ENCODE data around the gene JMJD1C.

JMJD1C gene

DNA sequence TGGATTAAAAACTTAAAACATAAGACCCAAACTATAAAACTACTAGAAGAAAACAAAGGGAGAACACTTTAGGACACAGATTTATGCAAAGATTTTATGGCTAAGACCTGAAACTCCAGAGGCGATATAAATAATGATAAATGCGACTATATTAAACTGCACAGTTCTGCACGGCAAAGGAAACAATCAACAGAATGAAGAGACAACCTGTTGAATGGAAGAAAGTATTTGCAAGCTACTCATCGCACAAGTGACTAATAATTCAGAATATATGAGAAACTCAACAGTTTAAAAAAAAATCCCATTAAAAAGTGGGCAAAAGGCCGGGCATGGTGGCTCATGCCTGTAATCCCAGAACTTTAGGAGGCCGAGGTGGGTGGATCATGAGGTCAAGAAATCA lies 73.6 kb downstream of the JMJD1C start:
- no peaks in the 10 kb centered on the region for H3K27me3 ChIP-seq
- H3K4me3 ChIP-seq (ENCODE audit: low read depth, low read length) = no peak overlapping the region
- DNase-seq = no peak
- no peaks in the 10 kb centered on the region for H3K9me3 ChIP-seq
- TF ChIP-seq CTCF (IDR thresholded peaks at IDR 0.05; ENCODE audit: low read depth, low read length) = no peak
- no peaks in the 10 kb centered on the region for H3K4me1 ChIP-seq
- H3K36me3 ChIP-seq = no peaks in the 10 kb centered on the region

DNA sequence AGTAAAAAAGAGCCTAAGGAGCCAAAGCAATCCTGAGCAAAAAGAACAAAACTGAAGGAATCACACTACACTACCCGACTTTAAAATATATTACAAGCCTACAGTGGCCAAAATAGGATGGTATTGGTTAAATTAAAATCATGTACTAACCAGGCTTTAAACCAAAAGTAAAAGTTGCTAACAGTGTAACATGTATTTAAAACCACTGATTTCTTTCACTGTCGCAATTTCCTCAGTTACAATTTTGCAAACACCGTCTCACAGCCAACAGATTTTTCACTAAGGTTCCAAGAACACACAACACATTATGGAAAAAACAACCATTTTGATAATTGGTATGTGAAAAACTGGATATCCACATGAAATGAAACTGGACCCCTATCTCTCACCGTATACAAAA lies 74.0 kb downstream of the JMJD1C start:
- no peak for DNase-seq
- no peaks in the 10 kb centered on the region for H3K27me3 ChIP-seq
- TF ChIP-seq CTCF (IDR thresholded peaks at IDR 0.05; ENCODE audit: low read depth, low read length) = no peak

DNA sequence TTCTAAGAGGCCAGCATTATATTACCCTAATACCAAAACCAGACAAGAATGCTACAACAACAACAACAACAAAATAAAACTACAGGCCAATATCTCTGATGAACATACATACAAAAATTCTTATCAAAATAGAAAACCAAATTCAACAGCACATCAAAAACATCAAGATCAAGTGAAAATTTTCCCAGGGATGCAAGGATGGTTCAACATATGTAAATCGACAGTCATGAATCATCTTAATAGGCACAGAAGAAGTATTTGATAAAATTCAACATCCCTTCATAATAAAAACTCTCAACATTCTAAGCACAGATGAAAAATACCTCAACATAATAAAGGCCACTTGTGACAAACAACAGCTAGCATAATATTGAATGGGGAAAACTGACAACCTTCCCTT lies 75.3 kb downstream of the JMJD1C start:
- TF ChIP-seq CTCF (IDR thresholded peaks at IDR 0.05; ENCODE audit: low read depth, low read length) = no peak
- Histone ChIP-seq H3K4me3 (ENCODE audit: low read depth, low read length) (no peak overlapping the region), H3K9me3 (no peaks in the 10 kb centered on the region), H3K27me3 (no peaks in the 10 kb centered on the region), H3K4me1 (no peaks in the 10 kb centered on the region), H3K36me3 (no peaks in the 10 kb centered on the region)
- DNase-seq = no peak

More for the DNA sequence above, 74.0 kb downstream of the JMJD1C start:
- no peak overlapping the region for H3K4me3 ChIP-seq (ENCODE audit: low read depth, low read length)
- H3K4me1 ChIP-seq = no peaks in the 10 kb centered on the region
- no peaks in the 10 kb centered on the region for H3K9me3 ChIP-seq
- H3K36me3 ChIP-seq = no peaks in the 10 kb centered on the region

- Histone ChIP-seq H3K36me3 (no peaks in the 10 kb centered on the region), H3K4me3 (ENCODE audit: low read depth, low read length) (no peak overlapping the region), H3K9me3 (no peaks in the 10 kb centered on the region), H3K27me3 (no peaks in the 10 kb centered on the region), H3K4me1 (no peaks in the 10 kb centered on the region)
- no peak for TF ChIP-seq CTCF (IDR thresholded peaks at IDR 0.05; ENCODE audit: low read depth, low read length)
- no peak for DNase-seq
Measured at GRCh38 chr10:63388421-63389031, 77.3 kb downstream of the JMJD1C start.

DNA sequence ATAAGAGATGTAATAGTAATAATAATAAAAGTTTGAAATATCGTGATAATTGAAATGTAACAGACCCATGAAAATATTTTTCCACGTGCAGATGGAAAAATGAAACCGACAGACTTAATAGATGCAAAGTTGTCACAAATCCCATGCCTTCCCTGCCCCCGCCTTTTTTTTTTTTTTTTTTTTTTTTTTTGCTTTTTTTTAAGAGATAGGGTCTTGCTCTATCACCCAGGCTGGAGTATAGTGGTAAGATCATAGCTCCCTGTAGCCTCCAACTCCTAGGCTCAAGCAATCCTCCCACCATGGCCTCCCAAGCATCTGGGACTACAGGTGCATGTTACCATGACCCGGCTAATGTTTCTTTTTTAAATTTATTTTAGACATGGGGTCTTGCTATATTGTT lies 80.5 kb downstream of the JMJD1C start:
- Histone ChIP-seq H3K36me3 (no peaks in the 10 kb centered on the region), H3K9me3 (no peaks in the 10 kb centered on the region), H3K4me1 (no peaks in the 10 kb centered on the region), H3K4me3 (ENCODE audit: low read depth, low read length) (no peak overlapping the region), H3K27me3 (no peaks in the 10 kb centered on the region)
- no peak for DNase-seq
- no peak for TF ChIP-seq CTCF (IDR thresholded peaks at IDR 0.05; ENCODE audit: low read depth, low read length)

DNA sequence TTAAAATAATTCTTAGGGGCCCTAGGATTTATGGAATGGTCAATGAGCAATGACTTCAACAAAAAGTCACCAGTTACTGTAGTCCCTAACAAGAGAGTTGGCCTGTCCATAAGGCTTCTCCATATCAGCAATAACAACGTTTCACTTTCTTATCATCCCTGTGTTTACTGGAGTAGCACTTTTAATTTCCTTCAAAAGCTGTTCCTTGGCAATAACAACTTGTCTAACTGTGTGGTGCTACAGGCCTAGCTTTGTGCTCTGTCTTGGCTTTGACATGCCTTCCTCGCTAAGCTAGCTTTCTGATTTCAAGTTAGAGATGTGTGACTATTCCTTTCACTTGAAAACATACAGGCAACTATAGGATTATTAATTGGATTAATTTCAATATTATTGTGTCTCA lies 81.1 kb downstream of the JMJD1C start:
- no peak for DNase-seq
- Histone ChIP-seq H3K27me3 (no peaks in the 10 kb centered on the region), H3K9me3 (no peaks in the 10 kb centered on the region), H3K4me1 (no peaks in the 10 kb centered on the region), H3K36me3 (no peaks in the 10 kb centered on the region), H3K4me3 (ENCODE audit: low read depth, low read length) (no peak overlapping the region)
- no peak for TF ChIP-seq CTCF (IDR thresholded peaks at IDR 0.05; ENCODE audit: low read depth, low read length)
